Measurements from ENCODE around the gene GTF2A1. TPM values are rescaled to one million over a fixed set of nuclear protein-coding genes. Genes with fewer than 3 reads are reported as not detected.

The GTF2A1 gene
- total and polyA plus RNA-seq, 7 donors: 8.1 to 45.1 (median 25.5) TPM

- no peak for TF ChIP-seq CTCF (IDR thresholded peaks at IDR 0.05)
- peaks cover 22% of the 10 kb centered on the region for H3K4me1 ChIP-seq
- H3K36me3 ChIP-seq (ENCODE audit: insufficient read depth in 1 of 2, low read depth in 1 of 2): peaks cover 0 to 9% of the 10 kb centered on the region in 2 donors
- DNase-seq (no peak), ATAC-seq (no peak)
- peak overlapping the region; percentile 97 for H3K27ac ChIP-seq
- H3K27me3 ChIP-seq (ENCODE audit: insufficient read depth in 3 of 3, low read length in 2 of 3): no peaks in the 10 kb centered on the region
- H3K9me3 ChIP-seq: no peaks in the 10 kb centered on the region
- peak overlapping the region; percentile 87 for H3K4me3 ChIP-seq
- intact Hi-C loops (cut with DNase I): loop anchor here (5.0 kb wide), 3 partner anchors 47 to 247 kb away; no protein-coding TSS in a partner anchor
- WGBS, 3 donors: 0 to 1% (median 0%) methylated on average over 10 to 13 of the region's 13 CpGs
Measured at GRCh38 chr14:81220580-81220829, 254 bp downstream of the GTF2A1 start.

GRCh38 chr14:81219759-81220579 is 790 bp downstream of the GTF2A1 start:
- Histone ChIP-seq H3K9me3 (no peaks in the 10 kb centered on the region), H3K27ac (peak overlapping the region; percentile 97), H3K4me3 (peak overlapping the region; percentile 87), H3K27me3 (ENCODE audit: insufficient read depth in 3 of 3, low read length in 2 of 3) (no peaks in the 10 kb centered on the region), H3K36me3 (ENCODE audit: insufficient read depth in 1 of 2, low read depth in 1 of 2) (peaks cover 0 to 14% of the 10 kb centered on the region in 2 donors), H3K4me1 (peaks cover 22% of the 10 kb centered on the region)
- TF ChIP-seq CTCF (IDR thresholded peaks at IDR 0.05): no peak
- DNase-seq (peak; percentile 47 to 79), ATAC-seq (peak in 3 of 4 donors; percentile 2 to 27 (median 7))
- intact Hi-C loops (cut with DNase I): loop anchor here (5.0 to 10.0 kb wide), 4 partner anchors 47 to 265 kb away; partner anchors contain the start of gene TSHR (in 1 of the 2)
- 0 to 1% (median 1%) methylated on average over 36 to 77 of the region's 84 CpGs for WGBS, 3 donors

GRCh38 chr14:81219210-81219758 is 1.5 kb downstream of the GTF2A1 start:
- intact Hi-C loops (cut with DNase I): loop anchor here in 1 of 2 donors (10.0 kb wide), 1 partner anchor 264 kb away; the partner anchor contains the start of gene TSHR
- Histone ChIP-seq H3K27me3 (ENCODE audit: insufficient read depth in 3 of 3, low read length in 2 of 3) (no peaks in the 10 kb centered on the region), H3K36me3 (ENCODE audit: insufficient read depth in 1 of 2, low read depth in 1 of 2) (peaks cover 0 to 21% of the 10 kb centered on the region in 2 donors), H3K9me3 (no peaks in the 10 kb centered on the region), H3K4me1 (peaks cover 22% of the 10 kb centered on the region), H3K27ac (peak overlapping the region; percentile 97), H3K4me3 (peak overlapping the region; percentile 87)
- DNase-seq (peak; percentile 87 to 92), ATAC-seq (peak; percentile 74 to 78 (median 75))
- 0% methylated on average over 29 of the region's 29 CpGs for WGBS, 3 donors
- no peak for TF ChIP-seq CTCF (IDR thresholded peaks at IDR 0.05)

GRCh38 chr14:81211844-81212243 is 8.9 kb downstream of the GTF2A1 start:
- WGBS, 3 donors: 7 to 26% (median 14%) methylated on average over 2 of the region's 2 CpGs
- Histone ChIP-seq H3K4me3 (no peak overlapping the region), H3K36me3 (ENCODE audit: insufficient read depth in 1 of 2, low read depth in 1 of 2) (peaks cover 0 to 51% of the 10 kb centered on the region in 2 donors), H3K4me1 (peaks cover 28% of the 10 kb centered on the region), H3K9me3 (no peaks in the 10 kb centered on the region), H3K27ac (no peak overlapping the region), H3K27me3 (ENCODE audit: insufficient read depth in 3 of 3, low read length in 2 of 3) (no peaks in the 10 kb centered on the region)
- intact Hi-C loops (cut with DNase I): loop anchor here (2.0 to 10.0 kb wide), 4 partner anchors 215 to 257 kb away; partner anchors contain the start of gene TSHR (in 2 of the 2)
- TF ChIP-seq CTCF (IDR thresholded peaks at IDR 0.05): peak; percentile 59
- DNase-seq (peak; percentile 35 to 74), ATAC-seq (peak; percentile 72 to 93 (median 88))
